ENCODE measurements around the gene CAMTA2.

DNA sequence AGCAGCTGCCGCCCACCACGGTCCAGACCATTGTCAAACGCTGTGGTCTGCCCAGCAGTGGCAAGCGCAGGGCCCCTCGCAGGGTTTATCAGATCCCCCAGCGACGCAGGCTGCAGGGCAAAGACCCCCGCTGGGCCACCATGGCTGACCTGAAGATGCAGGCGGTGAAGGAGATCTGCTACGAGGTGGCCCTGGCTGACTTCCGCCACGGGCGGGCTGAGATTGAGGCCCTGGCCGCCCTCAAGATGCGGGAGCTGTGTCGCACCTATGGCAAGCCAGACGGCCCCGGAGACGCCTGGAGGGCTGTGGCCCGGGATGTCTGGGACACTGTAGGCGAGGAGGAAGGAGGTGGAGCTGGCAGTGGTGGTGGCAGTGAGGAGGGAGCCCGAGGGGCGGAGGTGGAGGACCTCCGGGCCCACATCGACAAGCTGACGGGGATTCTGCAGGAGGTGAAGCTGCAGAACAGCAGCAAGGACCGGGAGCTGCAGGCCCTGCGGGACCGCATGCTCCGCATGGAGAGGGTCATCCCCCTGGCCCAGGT is 34.8 kb upstream of the CAMTA2 start:
- TF ChIP-seq JUN (CRISPR knock-in tag; IDR thresholded peaks at IDR 0.05), result no peak
- TF ChIP-seq, protein P1, sequence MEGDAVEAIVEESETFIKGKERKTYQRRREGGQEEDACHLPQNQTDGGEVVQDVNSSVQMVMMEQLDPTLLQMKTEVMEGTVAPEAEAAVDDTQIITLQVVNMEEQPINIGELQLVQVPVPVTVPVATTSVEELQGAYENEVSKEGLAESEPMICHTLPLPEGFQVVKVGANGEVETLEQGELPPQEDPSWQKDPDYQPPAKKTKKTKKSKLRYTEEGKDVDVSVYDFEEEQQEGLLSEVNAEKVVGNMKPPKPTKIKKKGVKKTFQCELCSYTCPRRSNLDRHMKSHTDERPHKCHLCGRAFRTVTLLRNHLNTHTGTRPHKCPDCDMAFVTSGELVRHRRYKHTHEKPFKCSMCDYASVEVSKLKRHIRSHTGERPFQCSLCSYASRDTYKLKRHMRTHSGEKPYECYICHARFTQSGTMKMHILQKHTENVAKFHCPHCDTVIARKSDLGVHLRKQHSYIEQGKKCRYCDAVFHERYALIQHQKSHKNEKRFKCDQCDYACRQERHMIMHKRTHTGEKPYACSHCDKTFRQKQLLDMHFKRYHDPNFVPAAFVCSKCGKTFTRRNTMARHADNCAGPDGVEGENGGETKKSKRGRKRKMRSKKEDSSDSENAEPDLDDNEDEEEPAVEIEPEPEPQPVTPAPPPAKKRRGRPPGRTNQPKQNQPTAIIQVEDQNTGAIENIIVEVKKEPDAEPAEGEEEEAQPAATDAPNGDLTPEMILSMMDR (IDR thresholded peaks at IDR 0.05), result no peak
- no peak for TF ChIP-seq NR1H2 (CRISPR knock-in tag; IDR thresholded peaks at IDR 0.05)
- no peak for TF ChIP-seq ZNF396 (CRISPR knock-in tag; IDR thresholded peaks at IDR 0.05; ENCODE audit: borderline replicate concordance)
- TF ChIP-seq, protein P2, sequence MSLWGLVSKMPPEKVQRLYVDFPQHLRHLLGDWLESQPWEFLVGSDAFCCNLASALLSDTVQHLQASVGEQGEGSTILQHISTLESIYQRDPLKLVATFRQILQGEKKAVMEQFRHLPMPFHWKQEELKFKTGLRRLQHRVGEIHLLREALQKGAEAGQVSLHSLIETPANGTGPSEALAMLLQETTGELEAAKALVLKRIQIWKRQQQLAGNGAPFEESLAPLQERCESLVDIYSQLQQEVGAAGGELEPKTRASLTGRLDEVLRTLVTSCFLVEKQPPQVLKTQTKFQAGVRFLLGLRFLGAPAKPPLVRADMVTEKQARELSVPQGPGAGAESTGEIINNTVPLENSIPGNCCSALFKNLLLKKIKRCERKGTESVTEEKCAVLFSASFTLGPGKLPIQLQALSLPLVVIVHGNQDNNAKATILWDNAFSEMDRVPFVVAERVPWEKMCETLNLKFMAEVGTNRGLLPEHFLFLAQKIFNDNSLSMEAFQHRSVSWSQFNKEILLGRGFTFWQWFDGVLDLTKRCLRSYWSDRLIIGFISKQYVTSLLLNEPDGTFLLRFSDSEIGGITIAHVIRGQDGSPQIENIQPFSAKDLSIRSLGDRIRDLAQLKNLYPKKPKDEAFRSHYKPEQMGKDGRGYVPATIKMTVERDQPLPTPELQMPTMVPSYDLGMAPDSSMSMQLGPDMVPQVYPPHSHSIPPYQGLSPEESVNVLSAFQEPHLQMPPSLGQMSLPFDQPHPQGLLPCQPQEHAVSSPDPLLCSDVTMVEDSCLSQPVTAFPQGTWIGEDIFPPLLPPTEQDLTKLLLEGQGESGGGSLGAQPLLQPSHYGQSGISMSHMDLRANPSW (CRISPR knock-in tag; conservative IDR thresholded peaks at IDR 0.05; ENCODE audit: low read depth), result no peak
- no peak for TF ChIP-seq IRF2 (CRISPR knock-in tag; IDR thresholded peaks at IDR 0.05; ENCODE audit: borderline replicate concordance, low read depth)
- TF ChIP-seq ESRRA (CRISPR knock-in tag; IDR thresholded peaks at IDR 0.05; ENCODE audit: borderline replicate concordance), result no peak
- no peak for TF ChIP-seq GABPB1 (CRISPR knock-in tag; IDR thresholded peaks at IDR 0.05)
- no peak for TF ChIP-seq MYBL2 (CRISPR knock-in tag; IDR thresholded peaks at IDR 0.05)
- TF ChIP-seq, protein P3, sequence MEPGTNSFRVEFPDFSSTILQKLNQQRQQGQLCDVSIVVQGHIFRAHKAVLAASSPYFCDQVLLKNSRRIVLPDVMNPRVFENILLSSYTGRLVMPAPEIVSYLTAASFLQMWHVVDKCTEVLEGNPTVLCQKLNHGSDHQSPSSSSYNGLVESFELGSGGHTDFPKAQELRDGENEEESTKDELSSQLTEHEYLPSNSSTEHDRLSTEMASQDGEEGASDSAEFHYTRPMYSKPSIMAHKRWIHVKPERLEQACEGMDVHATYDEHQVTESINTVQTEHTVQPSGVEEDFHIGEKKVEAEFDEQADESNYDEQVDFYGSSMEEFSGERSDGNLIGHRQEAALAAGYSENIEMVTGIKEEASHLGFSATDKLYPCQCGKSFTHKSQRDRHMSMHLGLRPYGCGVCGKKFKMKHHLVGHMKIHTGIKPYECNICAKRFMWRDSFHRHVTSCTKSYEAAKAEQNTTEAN (CRISPR knock-in tag; IDR thresholded peaks at IDR 0.05), result no peak
- no peak for TF ChIP-seq KAT7 (CRISPR knock-in tag; IDR thresholded peaks at IDR 0.05; ENCODE audit: borderline replicate concordance)
